SK-N-MC (cell line): ENCODE results near the gene PRELID3B.

Experiments
- EZH2 ChIP-seq: fragments of 200-600 bp; sonication (generic); IDR thresholded peaks from one replicate; pipeline ENCODE4 v1.6.1; 2017; ENCODE audit warnings: antibody characterized with exemption
- FOXP2 ChIP-seq: optimal IDR thresholded peaks from 2 replicates; pipeline ENCODE3; 2011; ENCODE audit warnings: mild to moderate bottlenecking, moderate library complexity; ENCODE audit not compliant: insufficient read depth; ENCODE audit errors: extremely low read length, control extremely low read depth
- POLR2AphosphoS5 ChIP-seq: IDR thresholded peaks from 2 replicates; pipeline ENCODE4 v1.6.1; 2012; ENCODE audit warnings: mild to moderate bottlenecking, low read depth, low read length, borderline replicate concordance

GRCh38 chr20:59003836-59004492 is 38.6 kb downstream of the PRELID3B start:
- no peak for TF ChIP-seq EZH2
- TF ChIP-seq POLR2AphosphoS5 = no peak
- TF ChIP-seq FOXP2 = no peak
